ENCODE results near the gene MCRIP1. TPM values are rescaled to one million over a fixed set of nuclear protein-coding genes. Genes with fewer than 3 reads are reported as not detected.
A peak's percentile ranks its signal among the peaks of the same experiment; 100 is the strongest.

The MCRIP1 gene
- polyA plus RNA-seq (2014; cell fraction: cytosol; rRNA removed), result 261 and 310 TPM in 2 replicates
- polyA plus RNA-seq (2014; cell fraction: nucleus; rRNA removed), result 264 and 270 TPM in 2 replicates

DNA sequence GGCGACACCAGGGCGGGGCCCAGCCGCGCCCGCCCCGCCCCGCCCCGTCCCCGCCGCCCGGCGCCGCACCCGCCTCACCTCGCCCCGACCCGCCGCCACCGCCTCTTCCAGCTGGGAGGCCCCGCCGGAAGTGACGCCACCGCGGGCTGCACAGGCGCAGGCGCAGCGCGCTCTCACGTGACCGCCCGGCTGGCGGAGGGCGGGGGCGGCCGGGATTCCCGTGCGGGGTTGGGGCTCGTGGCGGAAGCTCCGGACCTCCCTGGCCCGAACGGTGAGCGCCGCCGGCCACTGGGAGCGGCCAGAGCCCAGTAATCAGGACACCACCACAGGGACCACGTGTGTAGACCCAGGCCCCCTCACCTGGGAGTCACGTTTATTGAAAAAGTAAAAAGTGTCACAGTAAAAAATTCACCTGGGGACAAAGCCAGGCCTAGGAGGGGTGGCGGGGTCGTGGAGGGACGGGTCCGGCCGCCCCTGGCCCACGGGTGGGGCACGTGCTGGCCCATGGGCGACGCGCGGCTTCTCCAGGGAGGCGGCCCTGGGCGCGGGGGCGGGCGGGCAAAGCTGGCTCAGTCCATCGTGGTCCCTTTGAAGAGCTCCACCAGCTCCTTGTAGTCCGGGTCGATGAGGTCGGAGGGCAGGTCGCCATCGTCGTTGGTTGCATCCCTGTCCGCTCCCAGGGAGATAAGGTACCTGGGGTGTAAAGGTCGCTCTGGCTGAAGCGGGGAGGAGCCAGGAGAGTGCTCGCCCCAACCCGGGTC lies at the start of gene MCRIP1:
Gene MCRIP1, minus strand, starts transcription at position 132 of the 761 bp plus-strand sequence. CDS start 8,785 bp downstream, outside the sequence.
- DNase-seq (ENCODE audit: low spot score), result peak; percentile 94

GRCh38 chr17:81879121-81879520 lies 46.0 kb upstream of the MCRIP1 start:
- no peak for DNase-seq (ENCODE audit: low spot score)

- DNase-seq (ENCODE audit: low spot score), result no peak
Observed at GRCh38 chr17:81878294-81878693, 45.2 kb upstream of the MCRIP1 start.

DNA sequence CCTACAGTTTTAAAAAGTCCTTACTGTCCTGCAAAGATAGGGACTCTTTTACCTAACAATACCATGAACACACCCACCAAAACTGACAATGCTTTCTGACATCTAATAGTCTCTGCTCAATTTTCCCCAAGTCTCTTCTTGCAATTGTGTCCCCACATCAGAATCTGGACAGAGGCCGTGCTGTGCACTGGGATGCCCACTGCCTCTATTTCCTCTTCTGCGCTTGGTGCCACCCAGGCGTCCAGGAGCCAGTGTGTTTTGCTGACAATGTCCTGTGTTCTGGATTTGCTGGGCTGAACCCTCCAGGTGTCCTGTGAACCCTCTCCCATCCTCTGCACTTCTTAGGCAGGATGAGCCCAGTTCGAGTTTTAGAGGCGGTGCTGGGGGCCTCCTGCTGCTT lies 44.5 kb upstream of the MCRIP1 start:
- DNase-seq (ENCODE audit: low spot score), result no peak

DNA sequence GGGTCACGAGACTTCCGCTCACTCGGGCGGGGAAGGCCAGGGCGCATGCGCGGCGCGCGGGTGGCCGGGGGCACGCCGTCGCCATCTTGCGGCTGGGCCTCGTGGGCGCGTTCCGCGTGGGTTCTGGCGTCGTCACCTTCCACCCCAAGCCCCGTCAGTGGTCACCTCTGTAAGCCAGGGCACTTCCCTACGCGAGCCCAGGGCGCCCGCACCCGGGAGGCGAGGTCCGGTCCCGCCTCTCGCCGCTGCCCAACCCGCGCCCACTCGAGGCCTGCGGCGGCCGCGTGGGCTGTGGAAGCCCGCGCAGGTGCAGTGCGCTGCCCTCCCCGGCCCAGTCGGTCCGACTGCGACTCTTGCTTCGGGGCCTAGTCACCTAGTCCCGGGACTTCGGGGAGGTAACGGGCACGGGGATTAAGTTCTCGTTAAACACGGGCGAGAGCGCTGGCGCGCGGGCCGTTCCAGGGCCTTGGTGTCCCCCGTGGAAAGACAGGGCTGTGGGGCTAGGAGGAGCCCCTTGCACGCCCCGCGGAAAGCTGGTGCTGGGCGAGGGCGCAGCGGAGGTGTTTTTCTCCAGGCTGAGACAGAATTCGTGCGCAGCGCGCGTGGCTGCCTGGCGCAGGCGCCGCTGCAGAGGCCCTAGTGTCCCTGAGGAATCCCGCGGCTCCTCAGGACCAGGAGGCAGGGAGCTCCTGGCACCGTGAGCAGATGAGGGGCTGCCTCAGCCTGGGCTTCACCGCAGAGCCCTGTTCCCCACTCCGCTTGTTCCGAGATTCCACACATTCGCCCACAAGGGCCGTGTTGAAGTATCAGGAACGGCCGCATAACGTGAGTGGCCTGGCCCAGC lies 38.5 kb upstream of the MCRIP1 start:
- peak; percentile 89 for DNase-seq (ENCODE audit: low spot score)

DNA sequence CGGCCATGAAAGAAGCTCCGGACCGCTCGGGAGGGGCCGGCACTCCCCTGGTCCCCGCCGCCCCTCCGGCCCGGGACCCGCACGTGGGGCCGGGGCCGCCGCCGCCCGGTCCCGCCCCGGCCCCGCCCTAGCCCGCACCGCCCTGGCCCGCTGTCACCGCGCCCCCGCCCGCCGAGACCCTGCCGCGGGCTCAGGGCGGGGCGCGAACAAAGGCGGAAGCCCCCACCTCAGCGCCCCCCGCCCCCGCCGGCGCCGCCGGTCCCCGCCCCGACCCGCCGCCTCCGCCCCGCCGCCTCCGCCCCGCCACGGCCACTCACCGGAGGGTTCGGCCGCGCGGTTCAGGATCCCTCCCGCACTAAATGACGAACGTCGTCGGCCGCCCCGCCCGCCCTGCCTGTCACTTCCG lies 37.9 kb upstream of the MCRIP1 start, which contains the start of gene ARHGDIA:
Gene ARHGDIA, minus strand, starts transcription at position 357 of the 406 bp plus-strand sequence. CDS start 1,407 bp downstream, outside the sequence.
- DNase-seq (ENCODE audit: low spot score), result no peak

GRCh38 chr17:81870131-81870980 lies 37.3 kb upstream of the MCRIP1 start:
- peak; percentile 51 for DNase-seq (ENCODE audit: low spot score)

DNA sequence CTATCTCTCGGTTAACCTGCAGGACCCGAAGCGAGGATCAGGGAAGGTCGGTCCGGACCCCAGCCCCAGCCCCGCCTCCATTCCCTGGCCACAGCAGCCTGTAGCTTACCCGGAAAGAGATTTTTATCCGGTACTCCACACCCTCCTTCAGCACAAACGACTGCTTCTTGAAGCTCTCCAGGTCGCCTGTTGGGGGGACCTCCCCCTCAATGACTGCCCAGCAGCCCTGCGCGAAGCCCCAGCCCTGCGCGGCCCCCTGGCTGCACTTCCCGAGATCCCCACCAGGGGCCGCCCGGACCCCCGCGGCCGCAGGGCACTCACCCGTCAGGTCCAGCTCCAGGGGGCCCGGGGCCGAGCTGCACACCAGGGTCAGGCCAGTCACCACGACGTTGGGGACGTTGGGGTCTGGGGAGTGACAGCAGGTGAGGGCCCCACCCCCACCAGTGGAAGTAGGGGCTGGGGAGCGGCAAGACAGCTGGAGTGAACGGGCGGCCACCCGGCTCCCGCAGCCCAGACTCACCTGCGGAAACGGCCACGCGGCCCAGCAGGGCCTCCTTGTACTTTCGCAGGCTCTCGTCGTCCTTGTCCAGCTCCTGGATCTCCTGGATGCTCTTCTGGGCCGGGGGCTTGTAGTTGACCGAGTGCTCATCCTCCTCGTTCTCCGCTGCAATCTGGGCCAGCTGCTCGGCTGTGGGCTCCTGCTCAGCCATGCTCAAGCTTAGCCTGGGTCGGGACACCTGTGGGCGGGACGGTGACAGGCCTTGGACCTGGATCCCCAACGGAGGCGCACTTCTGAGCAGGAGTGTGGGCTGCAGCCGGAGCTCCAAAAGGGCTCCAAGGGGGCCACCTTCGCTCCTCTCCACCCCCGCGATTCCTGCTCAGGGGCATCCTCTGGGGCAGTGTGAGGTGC lies 36.4 kb upstream of the MCRIP1 start:
- peak; percentile 72 for DNase-seq (ENCODE audit: low spot score)

- DNase-seq (ENCODE audit: low spot score), result peak; percentile 47
Observed at GRCh38 chr17:81868674-81869220, 35.7 kb upstream of the MCRIP1 start.

DNA sequence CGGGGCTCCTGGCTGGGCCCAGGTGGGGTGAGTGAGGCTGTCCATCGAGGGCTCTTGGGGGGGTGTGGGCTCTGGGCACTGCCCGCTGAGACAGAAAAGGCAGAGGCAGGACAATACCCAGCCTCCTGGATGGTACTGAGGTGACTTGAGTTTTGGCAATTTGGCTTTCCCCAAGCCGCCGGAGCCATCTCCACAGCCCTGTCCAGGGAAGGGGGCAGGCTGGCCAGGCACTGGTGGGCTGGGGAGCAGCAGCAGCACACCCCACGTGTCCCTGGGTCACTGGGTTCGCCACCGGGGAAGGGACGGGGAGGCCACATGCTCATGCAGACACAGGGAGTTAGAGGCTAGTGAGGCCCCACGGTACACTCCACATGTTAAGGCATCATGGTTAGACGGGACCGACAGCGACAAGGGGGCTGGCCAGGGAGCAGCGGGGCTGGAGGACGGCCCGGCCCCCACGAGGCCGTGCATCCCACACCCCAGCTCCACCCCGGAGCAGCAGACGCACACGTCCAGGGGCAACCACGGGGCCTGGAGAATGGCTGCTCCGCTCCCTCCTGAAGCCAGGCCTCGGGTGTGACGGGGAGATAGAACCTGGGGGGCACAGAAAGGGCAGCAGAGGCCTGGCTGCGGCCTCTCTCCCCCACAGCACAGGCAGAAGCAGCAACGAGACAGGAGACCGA lies 35.0 kb upstream of the MCRIP1 start:
- peak; percentile 44 for DNase-seq (ENCODE audit: low spot score)

DNA sequence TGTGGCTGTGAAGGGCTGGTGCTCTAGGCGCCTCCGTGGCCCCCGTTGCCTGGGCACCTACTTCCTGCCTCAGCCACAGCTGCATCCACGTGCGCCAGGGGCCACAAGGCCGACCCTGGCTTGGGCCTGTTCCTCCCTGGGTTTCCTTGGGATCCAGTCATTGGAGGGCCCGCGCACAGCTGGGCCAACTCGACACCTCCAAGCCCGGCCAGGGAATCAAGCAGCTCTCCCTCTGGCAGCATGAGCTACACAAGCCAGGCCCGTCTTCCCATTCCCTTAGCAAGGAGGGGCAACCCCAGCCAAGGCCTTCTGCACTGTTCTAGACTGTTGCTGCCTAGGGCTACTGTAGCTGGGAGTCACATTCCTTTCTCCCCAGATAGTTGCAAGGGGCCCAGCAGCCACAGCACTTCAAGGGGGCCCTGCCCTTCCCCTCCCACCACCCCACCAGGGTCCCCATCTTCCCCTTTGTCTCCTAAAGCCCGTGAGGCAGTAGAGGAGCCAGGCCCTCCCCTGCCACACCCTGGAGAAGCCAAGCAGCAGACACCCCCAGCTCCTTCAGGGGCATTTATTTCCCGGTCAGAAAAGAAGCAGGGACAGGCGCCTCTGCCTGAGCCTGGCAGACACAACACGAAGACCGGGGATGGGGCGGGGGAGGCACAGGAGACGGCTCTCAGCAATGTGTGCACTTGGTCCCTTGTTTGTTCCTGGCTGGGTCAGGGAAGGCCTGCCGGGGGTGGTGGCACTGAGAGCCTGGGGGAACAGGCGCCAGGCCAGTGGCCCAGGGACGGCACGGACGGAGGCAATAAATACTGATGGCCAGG lies 34.3 kb upstream of the MCRIP1 start:
- DNase-seq (ENCODE audit: low spot score), result peak; percentile 56

DNA sequence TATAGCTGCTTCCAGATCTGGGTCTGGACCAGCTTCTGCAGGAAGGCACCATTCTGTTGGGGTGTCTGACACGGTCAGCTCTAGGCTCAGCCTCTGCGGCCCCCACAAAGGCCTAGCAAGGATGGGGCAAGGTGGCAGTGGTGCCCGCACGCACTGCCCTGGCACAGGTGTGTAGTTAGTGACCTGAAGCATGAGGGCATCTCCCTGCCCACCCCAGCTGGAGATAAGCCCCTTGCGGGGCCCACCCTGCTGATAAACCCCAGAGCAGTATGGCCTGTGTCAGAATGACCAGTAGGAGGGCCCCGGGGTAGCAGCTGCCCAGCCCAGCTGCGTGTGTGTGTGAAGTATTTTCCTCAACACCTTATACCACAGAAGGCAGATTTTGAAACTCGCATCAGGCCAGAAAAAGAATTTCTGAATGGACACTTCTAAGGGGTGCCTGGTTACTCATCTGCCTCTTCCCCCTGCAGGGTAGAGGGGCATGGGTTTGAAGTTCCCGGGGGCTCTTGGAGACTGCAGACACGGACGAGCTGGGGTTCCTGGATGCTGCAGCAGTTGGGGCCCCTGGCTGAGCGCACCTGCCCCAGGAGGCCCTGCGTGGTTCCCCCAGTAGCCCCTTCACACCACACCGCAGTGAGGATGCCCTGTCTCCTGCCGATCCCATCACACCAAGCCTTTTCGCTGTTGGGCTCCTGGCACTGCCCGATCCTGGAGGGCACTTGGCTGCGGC lies 33.5 kb upstream of the MCRIP1 start:
- no peak for DNase-seq (ENCODE audit: low spot score)

GRCh38 chr17:81865733-81866439 lies 32.8 kb upstream of the MCRIP1 start:
- no peak for DNase-seq (ENCODE audit: low spot score)

DNA sequence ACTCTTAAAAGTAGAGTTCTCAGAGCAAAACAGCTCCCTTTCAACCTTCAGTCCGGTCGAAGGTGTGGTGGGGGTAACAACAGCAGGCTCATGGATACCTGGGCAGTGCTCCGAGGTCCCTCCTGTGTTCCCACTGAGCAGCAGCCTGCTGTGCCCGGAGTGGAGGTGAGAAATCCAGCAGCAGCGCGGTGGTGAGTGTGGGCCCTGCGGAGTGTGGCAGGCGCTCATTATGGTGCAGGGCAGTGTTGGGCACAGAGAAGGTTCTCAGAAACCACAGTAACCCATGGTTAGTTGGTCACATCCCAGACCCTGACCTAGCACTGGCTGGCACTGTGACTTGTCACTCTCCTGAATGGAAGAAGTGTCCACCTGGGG lies 32.3 kb upstream of the MCRIP1 start:
- DNase-seq (ENCODE audit: low spot score), result no peak

DNA sequence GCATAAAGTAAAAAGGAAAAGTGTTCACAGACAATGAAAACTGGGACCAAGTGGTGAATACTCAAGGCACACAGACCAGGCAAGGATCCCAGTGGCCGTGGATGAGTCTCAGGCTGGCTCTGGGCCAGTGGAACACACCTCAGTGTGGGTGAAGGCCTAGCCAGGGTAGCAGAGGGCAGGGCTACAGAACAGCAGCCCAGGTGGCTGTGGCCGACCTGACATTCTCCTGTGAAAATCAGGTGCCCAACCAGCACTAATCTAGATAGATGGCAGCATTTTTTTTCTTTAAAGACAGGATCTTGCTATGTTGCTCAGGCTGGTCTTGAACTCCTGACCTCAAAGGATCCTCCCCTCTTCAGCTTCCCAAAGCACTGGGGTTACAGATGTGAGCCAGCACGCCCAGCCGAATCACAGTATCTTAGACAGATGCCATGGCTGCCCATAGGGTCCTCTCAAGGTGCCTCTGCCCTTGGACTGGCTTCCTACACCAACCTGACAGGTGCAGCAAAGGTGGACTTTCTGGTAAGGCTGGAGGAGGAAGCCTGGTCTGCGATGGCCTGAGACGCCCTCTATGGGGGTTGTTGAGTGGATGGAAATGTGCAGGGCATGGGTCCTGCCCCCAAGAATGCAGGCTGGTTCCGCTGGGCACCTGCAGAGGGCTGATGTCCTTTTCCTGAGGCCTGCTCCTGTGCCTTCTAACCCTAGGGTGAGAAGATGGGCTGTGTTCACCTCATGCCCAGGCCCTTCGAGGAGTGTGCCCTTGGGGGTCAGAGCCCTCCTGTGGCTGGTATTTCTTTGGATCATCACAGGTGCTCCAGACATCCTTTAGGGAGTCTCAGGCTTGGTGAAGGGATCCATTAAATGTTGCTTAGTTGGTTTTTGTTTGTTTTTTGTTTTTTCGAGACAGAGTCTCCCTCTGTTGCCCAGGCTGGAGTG lies 31.0 kb upstream of the MCRIP1 start:
- DNase-seq (ENCODE audit: low spot score), result no peak

DNA sequence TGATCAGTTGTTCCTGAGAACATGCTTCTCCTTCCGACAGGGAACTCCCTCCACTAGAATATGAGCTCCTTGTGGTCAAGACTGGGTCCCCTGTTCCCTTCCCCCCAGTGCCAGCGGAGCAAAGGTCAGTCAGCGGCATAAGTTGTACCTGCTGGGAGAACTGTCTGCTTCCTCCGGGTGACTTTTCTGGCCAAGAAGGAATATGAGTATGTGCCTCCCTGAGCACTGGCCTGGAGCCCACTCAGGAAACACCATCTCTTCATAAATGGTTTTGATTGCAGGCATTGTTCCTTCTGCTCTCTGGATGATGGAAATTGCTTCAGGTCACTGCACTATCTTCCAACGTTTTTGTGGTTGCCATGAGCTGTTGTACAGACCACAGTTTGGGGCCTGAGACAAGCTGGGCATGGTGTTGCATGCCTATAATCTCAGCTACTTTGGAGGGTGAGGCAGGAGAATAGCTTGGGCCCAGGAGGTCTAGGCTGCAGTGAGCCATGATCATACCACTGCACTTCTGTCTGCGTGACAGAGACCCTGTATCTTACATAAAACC lies 30.1 kb upstream of the MCRIP1 start:
- DNase-seq (ENCODE audit: low spot score), result no peak
